Right lobe of liver (tissue), 6 donors: ENCODE results near the gene TSBP1. TPM values are rescaled to one million over a fixed set of nuclear protein-coding genes. Genes with fewer than 3 reads are reported as not detected.

Experiments
- ATAC-seq, 4 donors: fragments of 200-7000 bp; cut with Tn5 transposase; one replicate each; pipeline ENCODE4 v1.9.1; 2020; ENCODE audit warnings: mild to moderate bottlenecking in 4 of 4, moderate library complexity in 4 of 4
- DNase-seq, 3 donors: peaks; one replicate each; pipeline ENCODE4 v3.0.0-alpha.2; 2020
- H3K27ac ChIP-seq, 3 donors: fragments of 200-600 bp; one replicate each; pipeline ENCODE4 v1.8.0; 2022
- H3K27me3 ChIP-seq, 2 donors: fragments of 200-600 bp; one replicate each; pipeline ENCODE4 v1.8.0; 2022
- H3K36me3 ChIP-seq, 4 donors: fragments of 200-600 bp; sonication (generic) in 1 of 4; one replicate each; pipeline versions ENCODE4 v1.5.1 to v1.8.0; 2017 to 2022; ENCODE audit warnings: control low read depth in 1 of 4
- H3K4me1 ChIP-seq, 4 donors: fragments of 200-600 bp; sonication (generic) in 1 of 4; one replicate each; pipeline versions ENCODE4 v1.5.1 to v1.8.0; 2017 to 2022; ENCODE audit warnings: control low read depth in 1 of 4
- H3K4me3 ChIP-seq, 3 donors: fragments of 200-600 bp; one replicate each; pipeline ENCODE4 v1.8.0; 2022
- H3K9me3 ChIP-seq, 4 donors: fragments of 200-600 bp; sonication (generic) in 1 of 4; one replicate each; pipeline versions ENCODE4 v1.5.1 to v1.8.0; 2017 to 2022; ENCODE audit warnings: control low read depth in 1 of 4
- POLR2A ChIP-seq: fragments of 450-650 bp; IDR thresholded peaks from one replicate; pipeline ENCODE4 v1.6.1; 2017; ENCODE audit warnings: antibody characterized with exemption, mild to moderate bottlenecking
- WGBS: methylation state at CpG from one replicate; pipeline ENCODE4 v1.1.6; 2018; ENCODE audit warnings: low coverage, low lambda C conversion rate; ENCODE audit not compliant: insufficient coverage; ENCODE audit errors: missing lambda C conversion rate; 5-methylcytosine and 5-hydroxymethylcytosine counted together
- intact Hi-C, 2 donors: fragments of 100-400 bp; cut with DNase I; formaldehyde crosslinking; loops; one replicate each; pipeline versions ENCODE4 v1.11.2 to v1.14.1; 2022
- total RNA-seq, 6 experiments: library from RNA; depleted of rRNA in 2 of 6; stranded (reverse); fragments of >200 nt in 2 of 6; fragmentation: NEBNext Ultra II Directional in 3 of 6; extraction: Animal tissue kit (Norgen Biotek cat#: 25700) in 3 of 6; gene quantifications; one replicate each; pipeline versions ENCODE4 v1.1.0 to v1.2.4, GENCODE V29; 2016 to 2023
- TF ChIP-seq, protein P1 (sequence below), 4 donors: fragments of 200-600 bp in 3 of 4; fragments of 450-650 bp in 1 of 4; IDR thresholded peaks; one replicate each; pipeline versions ENCODE4 v1.5.1 to v1.8.0; 2016 to 2022; ENCODE audit warnings: antibody characterized with exemption in 4 of 4, mild to moderate bottlenecking in 2 of 4
- donor health status: DM: no; HTN: yes; CAD: no.
- donor health status: DM: no; HTN: no; CAD: no.
- donor health status: DM: no; HTN: no; CAD: no.
- donor health status: DM: no; HTN: yes; CAD: no.
- donor health status: DM: no; HTN: yes; CAD: no.

Gene TSBP1
- total RNA-seq, 6 experiments from 2014 or later = not detected

DNA sequence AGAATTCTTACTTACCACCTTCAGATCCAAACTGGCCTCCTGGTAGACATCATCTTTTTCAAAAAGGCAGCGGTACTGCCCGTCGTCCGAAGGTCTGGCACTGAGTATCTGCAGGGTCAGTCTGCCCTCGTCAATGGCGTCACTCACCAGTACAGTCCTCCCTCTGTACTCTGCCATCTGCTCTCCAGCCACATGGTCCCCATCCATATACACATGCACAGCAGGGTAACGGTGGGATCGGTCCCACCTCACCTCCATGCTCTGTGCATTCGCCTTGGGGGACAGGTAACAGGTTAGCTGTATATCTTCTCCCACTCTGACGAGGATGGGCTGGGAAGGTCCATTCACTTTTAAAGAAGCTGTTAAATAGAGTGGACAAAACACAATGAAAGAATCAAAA is 24.3 kb upstream of the TSBP1 start:
- Histone ChIP-seq H3K4me3 (no peak overlapping the region), H3K9me3 (no peaks in the 10 kb centered on the region), H3K27ac (no peak overlapping the region), H3K36me3 (no peaks in the 10 kb centered on the region), H3K27me3 (no peaks in the 10 kb centered on the region), H3K4me1 (no peaks in the 10 kb centered on the region)
- WGBS = 77% methylated on average over 6 of the region's 10 CpGs
- intact Hi-C loops = no loop called here
- TF ChIP-seq, protein P1, sequence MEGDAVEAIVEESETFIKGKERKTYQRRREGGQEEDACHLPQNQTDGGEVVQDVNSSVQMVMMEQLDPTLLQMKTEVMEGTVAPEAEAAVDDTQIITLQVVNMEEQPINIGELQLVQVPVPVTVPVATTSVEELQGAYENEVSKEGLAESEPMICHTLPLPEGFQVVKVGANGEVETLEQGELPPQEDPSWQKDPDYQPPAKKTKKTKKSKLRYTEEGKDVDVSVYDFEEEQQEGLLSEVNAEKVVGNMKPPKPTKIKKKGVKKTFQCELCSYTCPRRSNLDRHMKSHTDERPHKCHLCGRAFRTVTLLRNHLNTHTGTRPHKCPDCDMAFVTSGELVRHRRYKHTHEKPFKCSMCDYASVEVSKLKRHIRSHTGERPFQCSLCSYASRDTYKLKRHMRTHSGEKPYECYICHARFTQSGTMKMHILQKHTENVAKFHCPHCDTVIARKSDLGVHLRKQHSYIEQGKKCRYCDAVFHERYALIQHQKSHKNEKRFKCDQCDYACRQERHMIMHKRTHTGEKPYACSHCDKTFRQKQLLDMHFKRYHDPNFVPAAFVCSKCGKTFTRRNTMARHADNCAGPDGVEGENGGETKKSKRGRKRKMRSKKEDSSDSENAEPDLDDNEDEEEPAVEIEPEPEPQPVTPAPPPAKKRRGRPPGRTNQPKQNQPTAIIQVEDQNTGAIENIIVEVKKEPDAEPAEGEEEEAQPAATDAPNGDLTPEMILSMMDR (IDR thresholded peaks at IDR 0.05) = no peak
- no peak for TF ChIP-seq POLR2A
- no peak for ATAC-seq
- DNase-seq = no peak

DNA sequence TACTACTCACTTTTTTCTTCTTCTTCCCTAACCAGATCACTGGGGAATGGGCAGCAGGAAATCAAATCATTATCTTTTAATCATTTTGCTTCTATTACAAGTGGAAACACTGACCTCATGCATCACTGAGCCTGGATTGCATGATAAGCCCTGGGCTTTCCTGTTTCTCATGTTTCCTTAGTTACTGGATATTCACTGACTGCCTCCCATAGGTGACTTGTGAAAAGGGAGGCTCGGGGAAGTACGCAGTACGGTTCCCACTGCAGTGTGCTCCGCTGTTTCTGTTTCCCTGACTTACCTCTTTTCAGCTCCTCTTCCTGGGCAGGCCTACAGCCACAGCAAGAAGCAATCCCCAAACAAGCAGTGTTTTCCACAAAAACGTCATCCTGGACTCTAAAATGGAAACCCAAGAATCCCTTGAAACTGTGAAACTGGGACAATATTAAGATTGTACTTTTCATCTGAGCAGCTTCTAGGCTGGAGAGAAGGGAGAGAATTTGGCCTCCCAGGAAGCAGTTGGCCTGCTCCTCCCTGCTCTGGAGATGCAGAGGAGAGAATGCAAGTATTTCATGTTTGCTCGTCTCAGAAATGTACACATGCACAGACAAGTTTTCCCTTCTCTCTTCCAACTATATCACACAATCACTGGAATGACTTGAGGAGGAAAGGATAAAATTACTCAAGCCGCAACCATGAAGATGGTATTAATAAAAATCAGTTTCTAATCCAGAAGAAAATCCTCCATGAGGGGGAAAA is 22.1 kb upstream of the TSBP1 start:
- Histone ChIP-seq H3K27ac (no peak overlapping the region), H3K4me1 (no peaks in the 10 kb centered on the region), H3K36me3 (no peaks in the 10 kb centered on the region), H3K4me3 (no peak overlapping the region), H3K9me3 (no peaks in the 10 kb centered on the region), H3K27me3 (no peaks in the 10 kb centered on the region)
- no peak for TF ChIP-seq POLR2A
- TF ChIP-seq, protein P1 (IDR thresholded peaks at IDR 0.05) = no peak
- WGBS = 42% methylated on average over 7 of the region's 7 CpGs
- intact Hi-C loops = no loop called here
- no peak for DNase-seq
- peak; percentile 67 to 82 (median 74) for ATAC-seq

DNA sequence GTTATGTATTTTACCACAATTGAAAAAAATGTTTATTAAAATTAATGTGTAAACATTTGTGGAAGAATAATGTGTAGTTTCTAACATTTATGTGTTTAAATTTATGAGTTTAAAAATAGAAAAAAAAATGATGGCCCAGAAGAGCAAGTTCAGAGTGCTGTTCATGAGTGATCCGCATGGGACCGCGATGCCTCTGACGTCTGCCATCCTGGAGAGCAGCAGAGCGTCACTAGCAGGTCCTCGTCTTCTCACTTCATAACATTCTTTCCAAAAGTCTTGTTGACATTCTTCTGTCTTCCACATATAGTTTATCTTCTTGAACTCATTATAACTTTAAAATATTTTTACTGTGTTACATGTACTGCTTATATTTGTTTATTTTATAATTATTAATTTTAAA is 19.8 kb upstream of the TSBP1 start:
- Histone ChIP-seq H3K4me1 (peaks cover 0 to 3% (median 0%) of the 10 kb centered on the region in 4 donors), H3K36me3 (no peaks in the 10 kb centered on the region), H3K9me3 (no peaks in the 10 kb centered on the region), H3K4me3 (no peak overlapping the region), H3K27ac (no peak overlapping the region), H3K27me3 (no peaks in the 10 kb centered on the region)
- no peak for TF ChIP-seq POLR2A
- TF ChIP-seq, protein P1 (IDR thresholded peaks at IDR 0.05) = no peak
- DNase-seq (no peak), ATAC-seq (no peak)
- intact Hi-C loops = no loop called here
- 77% methylated on average over 6 of the region's 6 CpGs for WGBS

- no peak for TF ChIP-seq POLR2A
These were observed 16.1 kb upstream of the TSBP1 start for GRCh38 chr6:32387589-32388340.

DNA sequence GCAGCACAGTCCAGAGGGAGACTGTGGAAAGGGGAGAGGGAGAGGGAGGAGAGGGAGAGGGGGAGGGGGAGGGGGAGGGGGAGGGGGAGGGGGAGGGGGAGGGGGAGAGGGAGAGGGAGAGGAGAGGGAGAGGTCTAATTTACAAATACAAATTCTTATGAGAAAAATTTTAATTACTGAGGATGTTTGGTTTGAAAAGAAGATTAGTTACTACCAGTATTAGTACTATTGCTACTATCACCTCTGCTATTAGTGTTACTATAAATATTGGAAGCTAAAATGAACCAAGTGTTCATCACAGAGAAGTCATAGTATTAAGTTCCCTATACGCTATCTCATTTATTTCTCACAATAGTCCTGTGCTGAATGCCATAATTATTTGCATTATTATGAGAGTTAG is 14.3 kb upstream of the TSBP1 start:
- WGBS = 80% methylated on average over 1 of the region's 1 CpG
- Histone ChIP-seq H3K36me3 (no peaks in the 10 kb centered on the region), H3K9me3 (no peaks in the 10 kb centered on the region), H3K27ac (no peak overlapping the region), H3K4me3 (no peak overlapping the region), H3K27me3 (no peaks in the 10 kb centered on the region), H3K4me1 (peaks cover 0 to 3% (median 0%) of the 10 kb centered on the region in 4 donors)
- intact Hi-C loops = no loop called here
- ATAC-seq (no peak), DNase-seq (no peak)
- TF ChIP-seq POLR2A = no peak
- TF ChIP-seq, protein P1 (IDR thresholded peaks at IDR 0.05) = no peak

More at GRCh38 chr6:32387589-32388340, 16.1 kb upstream of the TSBP1 start:
- Histone ChIP-seq H3K27me3 (no peaks in the 10 kb centered on the region), H3K9me3 (no peaks in the 10 kb centered on the region), H3K4me1 (peaks cover 0 to 3% (median 0%) of the 10 kb centered on the region in 4 donors), H3K4me3 (no peak overlapping the region), H3K27ac (no peak overlapping the region), H3K36me3 (no peaks in the 10 kb centered on the region)
- ATAC-seq (peak in 1 of 4 donors; percentile 35), DNase-seq (no peak)
- intact Hi-C loops = no loop called here
- 34% methylated on average over 6 of the region's 6 CpGs for WGBS
